Lung microvascular endothelial cell (primary cell): ENCODE measurements around the gene DCDC2. TPM values are rescaled to one million over a fixed set of nuclear protein-coding genes. Genes with fewer than 3 reads are reported as not detected.
"Not testable (repeated sequence)": the region's sequence is repeated elsewhere in the genome, so short reads cannot be mapped to it uniquely, and the experiment has no call there.

Experiments
- DNase-seq, 2 donors: peaks; one replicate each; pipeline versions ENCODE4 v3.0.0 to v3.0.0-alpha.2; 2010; ENCODE audit warnings: low read depth in 2 of 2
- total RNA-seq: library from RNA; depleted of rRNA; stranded (reverse); fragments of >200 nt; gene quantifications from 2 replicates; pipeline ENCODE4 v1.2.1, GENCODE V29; 2014

Gene DCDC2
- total RNA-seq, 1 donor from 2014 or later = not detected

DNA sequence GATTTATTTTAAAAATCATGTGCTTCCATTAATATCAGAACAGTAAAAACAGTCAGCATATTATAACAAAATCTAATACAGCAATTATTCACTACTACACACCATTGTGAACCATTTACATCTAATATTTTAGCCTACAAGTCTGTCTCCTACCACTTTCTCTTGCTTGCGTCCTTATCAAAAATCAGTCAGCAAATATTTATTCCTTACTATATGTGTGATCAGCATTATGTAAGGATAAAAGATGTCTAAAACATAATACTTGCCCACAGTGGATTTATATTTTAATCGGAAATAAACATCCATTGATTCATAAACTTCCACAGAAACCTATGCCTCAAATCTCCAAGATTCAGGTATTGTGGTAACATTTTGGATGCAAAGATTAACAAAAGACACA, 132.0 kb downstream of the DCDC2 start:
- no peak for DNase-seq

DNA sequence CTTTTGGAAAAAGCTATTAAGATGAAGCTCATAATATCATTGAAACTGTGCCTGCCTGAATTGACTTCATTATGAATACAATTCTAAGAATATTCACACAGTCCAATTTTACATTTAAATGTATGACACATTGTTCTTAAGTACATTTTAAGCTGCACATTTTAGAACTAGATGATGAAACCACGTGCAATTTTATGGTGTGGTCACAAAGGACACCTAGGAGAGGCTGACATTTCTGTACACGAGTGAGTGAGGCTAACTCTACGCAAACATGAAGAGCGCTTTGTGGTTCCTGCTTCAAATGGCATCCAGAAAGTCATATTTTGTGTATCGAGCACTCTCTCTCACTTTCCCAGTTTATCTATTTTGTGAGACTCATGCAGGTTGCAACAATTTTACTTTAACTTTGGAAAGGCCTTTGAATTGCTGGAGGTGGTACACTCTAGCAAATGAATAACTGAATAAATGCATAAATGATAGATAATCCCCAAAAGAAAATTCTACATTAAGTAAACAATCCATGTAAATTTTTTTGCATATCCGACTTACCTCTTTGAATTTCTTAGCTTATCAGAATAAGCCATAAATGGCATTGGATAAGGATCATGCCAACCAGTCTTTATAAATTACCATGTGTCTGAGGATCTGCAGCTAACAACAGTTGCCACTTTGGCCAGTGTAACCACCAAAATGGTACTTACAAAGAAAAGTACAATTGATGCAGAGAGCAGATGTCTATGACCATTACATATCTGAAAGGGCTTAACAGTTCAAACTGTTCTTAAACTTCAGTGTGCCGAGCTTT, 134.5 kb downstream of the DCDC2 start:
- no peak for DNase-seq

DNA sequence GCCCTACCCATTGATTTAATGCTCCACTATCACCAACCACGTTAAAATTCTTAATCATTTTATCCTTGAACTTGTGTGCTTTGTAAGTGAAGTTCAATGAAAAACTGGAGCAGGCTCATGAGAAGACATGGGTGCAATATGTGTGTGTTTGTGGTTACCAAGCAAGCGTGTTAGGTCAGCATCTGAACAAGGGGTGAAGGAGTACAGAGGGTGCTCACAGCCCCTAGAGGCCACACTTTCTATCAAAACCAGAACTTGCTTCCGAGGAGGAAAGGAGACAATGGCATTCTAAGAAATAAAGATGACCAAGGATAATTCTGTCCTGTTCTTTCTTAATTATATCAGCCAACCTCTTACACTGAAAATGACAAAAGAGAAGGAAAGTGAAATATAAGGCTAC, 138.2 kb downstream of the DCDC2 start:
- DNase-seq = no peak

DNA sequence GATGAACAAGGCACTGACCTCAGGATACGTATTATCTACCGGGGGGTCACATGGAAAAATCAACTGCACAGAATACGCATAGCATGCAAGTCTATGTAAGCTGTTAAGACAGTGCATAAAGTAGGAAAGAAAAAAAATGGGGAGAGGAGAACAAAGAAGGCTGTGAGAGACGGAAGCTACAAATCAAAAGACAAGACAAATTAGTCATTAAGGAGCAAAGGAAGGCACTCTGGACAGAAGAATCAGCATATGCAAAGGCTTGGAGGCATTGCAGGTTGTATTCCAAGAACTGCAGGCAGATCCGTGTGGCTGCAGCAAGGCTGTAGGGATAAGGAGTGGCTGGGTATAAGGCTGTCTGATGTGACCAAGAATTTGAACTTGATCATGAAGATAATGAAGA, 142.9 kb downstream of the DCDC2 start:
- DNase-seq = no peak

DNA sequence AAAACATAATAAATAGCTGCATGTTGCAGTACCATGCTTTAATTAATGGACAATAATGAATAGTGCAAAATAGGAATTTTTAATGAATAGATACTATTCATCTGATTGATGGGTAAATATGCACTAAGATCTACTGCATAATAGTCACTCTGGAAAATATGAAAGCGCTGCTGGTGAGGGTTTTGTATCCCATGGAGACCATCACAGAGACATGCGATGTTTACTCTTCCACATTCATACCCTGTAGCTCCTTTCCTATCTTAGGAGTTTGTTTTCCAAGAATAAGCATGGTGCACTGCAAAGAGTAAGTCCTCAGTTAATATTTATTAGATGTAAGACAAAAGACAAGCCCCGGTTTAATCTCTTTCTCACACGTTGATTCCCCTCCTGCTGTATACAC, 150.4 kb downstream of the DCDC2 start:
- DNase-seq = no peak

DNA sequence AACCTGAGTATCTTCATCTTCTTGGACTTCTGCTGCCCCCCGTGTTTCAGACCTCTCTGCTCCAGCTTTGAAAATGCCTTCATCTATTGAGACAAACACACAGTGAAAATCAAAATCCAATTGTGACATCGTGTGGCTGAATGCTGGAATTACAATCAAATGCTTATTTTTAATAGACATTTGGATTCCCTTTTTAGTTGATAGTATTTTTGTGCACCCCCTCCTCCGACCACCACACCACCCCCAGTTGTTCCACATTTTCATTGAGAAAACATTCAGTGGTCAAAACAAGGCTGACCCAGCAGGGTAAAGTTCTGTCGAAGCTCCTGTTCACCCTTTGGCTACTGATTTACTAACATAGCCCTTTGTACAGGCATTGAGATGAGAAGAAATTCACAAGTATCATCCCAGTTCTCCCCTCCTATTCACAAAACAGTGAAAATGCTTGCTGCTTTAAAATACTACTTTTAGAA, 152.8 kb downstream of the DCDC2 start:
- DNase-seq = peak; percentile 47 to 63

DNA sequence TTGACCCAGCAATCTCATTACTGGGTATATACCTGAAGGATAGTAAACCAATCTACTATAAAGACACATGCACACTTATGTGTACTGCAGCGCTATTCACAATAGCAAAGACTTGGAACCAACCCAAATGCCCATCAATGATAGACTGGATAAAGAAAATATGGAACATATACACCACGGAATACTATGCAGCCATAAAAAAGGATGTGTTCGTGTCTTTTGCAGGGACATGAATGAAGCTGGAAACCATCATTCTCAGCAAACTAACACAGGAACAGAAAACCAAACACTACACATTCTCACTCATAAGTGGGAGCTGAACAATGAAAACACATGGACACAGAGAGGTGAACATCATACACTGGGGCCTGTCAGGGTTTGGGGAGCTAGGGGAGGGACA, 153.7 kb downstream of the DCDC2 start:
- not testable (repeated sequence) for DNase-seq

DNA sequence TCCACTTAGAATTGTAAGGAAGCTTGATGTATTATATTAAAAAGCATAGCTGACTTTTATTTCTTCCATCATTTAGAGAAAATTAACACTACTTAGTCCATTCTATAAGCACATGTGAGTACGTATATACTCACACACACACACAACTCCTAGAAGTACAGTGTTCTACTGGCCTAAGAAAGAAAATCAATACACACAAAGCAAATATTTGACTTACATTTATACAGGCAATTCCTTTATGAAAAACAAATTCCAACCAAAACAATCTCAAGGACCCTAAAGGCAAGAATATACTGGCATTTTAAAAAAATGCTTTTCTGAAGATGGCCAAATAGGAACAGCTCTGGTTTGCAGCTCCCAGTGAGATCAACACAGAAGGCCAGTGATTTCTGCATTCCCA, 160.0 kb downstream of the DCDC2 start:
- no peak for DNase-seq

DNA sequence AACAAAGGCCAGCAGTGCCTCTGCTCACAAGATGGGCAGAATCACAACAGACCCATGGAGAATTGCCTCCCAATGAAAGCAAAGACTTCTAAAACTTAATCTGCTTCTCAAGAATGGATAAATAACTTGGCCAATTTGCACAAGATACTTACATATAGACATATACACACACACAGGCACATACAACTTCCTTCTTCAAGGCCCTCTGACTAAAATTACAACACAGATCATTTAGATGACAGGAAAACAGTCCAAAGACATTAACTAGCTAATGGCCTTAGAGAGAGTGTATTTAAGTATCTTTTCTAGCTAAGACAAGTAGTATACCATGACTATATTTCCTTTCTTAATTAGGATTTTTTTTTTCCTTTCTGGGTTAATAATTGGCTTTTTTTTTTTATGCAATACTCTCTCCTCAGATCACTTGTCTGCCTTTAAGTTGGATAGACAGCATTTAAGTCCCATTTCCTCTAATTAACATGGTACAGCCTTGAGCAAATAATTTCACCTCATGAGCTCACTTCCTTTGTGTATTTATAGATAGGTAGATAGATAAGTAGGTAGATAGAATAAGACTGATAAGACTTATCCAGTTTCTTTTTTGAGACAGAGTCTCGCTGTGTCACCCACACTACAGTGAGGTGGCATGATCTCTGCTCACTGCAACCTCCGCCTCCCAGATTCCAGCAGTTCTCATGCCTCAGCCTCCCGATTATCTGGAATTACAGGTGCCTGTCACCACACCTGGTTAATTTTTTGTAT, 161.8 kb downstream of the DCDC2 start:
- no peak for DNase-seq

DNA sequence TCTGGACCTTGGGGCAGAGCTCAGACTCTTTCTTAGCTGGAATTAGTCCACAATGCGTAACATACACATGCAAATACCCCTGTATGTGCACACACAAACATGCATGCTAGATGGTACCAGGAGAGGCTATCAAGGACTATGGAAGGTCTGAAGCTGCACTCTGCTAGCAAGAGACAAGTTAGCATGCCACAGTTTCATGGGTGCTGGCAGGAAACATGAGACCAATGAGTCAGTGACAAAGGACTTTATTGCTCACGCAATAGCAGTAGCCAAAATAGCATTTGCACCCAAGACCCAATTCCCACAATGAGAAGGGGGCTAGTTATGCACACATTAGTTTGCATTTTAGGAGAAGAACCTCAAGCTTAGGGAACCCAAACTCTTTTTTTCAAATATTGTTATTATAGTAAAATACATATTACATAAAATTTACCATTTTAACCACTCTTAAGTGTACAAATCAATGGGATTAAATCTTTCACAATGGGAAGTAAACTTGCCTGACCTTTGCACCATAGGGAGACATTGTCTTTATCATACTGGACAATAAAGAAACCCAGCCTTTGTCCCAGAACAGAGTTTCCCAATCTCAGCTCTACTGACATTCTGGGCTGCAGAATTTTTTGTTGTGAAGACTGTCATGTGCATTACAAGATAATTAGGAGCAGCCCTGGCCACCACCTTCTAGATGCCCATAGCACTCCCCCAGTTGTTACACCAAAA, 162.7 kb downstream of the DCDC2 start:
- DNase-seq = no peak

DNA sequence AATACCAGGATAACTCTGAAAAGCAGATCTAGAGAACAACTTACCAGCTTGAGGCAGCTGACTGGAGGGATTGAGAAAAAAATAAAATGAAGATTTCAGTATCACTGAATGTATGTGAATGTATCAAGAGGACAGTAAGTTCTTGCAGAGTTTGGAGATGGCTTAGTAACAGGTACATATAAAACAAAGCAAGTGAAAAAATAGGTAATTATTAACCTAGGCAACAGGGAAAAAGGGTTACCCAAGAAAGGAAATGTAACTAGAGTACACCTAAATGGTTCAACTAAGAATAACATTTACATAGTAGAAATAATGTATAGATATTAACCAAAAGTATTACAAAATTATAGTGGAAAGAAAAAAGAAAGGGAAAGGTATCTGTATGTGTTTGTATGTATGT, 164.5 kb downstream of the DCDC2 start:
- DNase-seq = no peak

DNA sequence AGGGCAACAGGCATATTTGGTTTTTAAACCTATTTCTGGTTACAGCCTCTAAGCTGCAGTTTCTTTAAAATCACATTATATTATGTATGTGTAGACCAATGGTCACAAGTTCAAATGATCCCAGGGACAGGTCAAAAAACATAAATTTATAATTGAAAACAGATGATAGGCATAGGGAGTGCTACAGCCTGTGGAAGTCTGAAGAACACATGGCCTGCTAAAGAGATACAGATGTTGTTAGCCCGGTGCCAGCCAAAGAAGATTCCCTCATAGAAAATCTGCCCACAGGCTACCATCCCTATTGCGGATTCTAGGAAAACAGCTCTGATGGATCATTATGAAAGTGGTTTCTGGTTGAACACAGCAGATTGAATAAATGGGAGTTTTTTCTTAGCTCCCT, 166.5 kb downstream of the DCDC2 start:
- DNase-seq = no peak

DNA sequence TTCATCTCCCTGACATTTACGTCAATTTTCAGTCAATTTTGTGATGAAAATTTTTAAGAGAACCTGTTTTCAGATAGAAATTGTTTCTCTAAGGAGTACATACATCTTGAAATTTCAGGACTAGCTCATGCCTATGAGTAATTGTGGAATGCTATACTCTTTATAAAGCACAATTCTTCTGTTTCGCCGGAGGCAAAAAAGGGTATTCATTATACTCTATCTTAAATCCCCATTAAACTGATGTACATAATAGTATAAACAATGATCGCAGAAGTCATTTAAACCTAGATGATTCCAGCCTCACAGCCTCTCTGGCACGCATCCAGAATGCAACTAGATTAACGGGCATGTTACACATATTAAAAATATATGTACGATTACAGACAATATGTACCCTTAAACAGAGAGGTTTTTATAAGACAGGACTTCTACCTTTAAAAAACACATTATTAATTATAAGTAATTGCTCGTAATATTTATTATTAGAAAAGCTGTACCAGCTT, 169.2 kb downstream of the DCDC2 start:
- no peak for DNase-seq

DNA sequence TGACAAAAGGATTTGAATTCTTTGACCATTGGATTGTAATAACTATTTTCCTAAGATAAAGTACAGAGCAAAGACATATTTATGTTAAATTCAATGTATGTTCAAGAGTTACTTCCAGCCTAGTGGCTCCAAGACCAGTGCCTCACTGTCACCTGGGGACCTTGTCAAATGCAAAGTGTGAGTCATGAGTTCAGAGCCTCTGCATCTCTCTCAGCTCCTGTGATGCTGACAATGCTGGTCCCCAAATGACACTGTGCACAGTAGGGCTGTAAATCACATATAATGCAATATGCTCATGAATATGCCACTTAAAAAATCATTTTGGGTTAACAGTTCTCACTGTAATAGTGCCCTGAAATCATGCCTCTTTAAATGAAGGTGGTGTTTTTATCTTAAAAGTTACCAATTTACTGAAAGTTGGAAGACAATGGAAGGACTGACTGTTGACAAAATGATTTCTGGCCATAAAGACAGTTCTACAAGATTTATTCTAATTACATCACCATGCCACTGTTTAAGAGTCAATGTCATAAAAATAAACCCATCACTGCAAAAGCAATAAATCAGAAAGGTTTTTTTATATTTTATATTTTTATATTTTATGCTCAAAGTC, 169.8 kb downstream of the DCDC2 start:
- DNase-seq = no peak

DNA sequence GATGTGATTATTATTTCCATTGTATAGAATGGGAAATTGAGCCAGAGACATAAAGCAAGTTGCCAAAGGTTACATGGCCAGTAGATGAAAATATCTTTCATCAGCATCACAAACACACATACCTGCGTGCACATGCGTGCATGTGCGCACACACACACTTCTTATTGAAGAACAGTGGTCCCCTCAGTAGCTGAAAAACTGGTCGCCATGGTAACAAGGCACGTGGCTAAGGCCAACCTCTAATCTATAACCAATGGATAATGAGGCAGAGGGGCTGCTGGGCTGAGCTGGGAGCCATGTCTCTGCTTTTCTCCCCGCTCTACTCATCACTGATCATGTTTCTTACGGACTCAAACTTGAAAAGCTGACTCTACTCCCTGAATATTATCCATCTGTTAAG, 171.5 kb downstream of the DCDC2 start:
- no peak for DNase-seq

DNA sequence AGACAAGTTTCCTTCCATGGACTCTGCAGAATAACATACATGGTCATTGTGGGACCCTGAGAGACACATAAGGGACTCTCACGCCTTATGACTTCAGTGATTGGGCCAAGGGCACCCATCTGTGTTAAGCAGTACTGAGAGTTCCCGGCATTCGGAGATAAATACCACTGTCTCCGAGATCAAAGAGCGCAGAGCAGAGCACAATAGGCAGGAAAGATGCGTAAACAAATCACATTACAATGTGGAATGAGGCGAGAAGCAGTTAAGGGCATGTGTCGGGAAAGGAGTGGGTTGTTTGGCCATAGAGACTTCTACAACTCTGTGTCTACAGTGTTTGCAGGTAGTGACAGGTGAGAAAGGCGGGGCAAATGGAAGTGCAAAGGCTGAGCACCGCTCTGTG, 174.3 kb downstream of the DCDC2 start:
- no peak for DNase-seq

DNA sequence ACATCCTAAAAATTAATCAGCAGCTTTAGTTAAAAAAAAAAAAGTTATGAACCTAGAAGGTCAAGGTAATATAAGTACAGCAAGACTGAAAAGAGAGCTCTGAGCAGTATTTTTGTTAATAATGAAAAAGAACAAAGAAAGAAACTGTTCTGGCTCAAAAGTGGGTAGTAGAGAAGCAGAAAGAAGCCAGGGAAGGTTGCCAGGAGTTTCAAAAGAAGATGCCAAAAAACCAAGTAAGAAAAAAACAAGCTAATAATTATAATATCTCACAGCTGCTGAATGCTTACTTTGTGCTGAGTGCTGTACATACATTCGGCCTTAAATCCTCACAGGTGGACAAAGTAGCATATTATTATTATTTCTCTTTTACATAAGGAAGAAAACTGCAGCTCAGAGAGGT, 200.0 kb downstream of the DCDC2 start:
- no peak for DNase-seq

DNA sequence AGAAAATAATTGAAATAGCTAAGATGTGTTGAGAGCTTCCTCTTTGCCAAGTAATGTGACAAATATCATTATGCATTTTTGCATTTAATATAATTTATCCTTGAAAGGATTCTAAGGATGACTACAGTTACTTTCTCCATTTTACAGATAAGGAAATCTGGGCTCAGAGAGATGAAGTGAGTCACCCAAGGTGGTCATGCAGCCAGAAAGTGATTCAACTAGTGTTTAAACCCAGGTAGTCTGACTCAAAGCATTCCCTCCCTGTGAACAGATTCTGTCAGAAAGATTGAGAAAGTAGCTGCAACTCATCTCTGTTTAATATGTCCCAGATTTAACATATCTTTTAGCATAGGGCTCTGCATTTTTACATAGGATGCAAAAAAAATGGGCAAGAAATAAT, 203.7 kb downstream of the DCDC2 start:
- DNase-seq = no peak

DNA sequence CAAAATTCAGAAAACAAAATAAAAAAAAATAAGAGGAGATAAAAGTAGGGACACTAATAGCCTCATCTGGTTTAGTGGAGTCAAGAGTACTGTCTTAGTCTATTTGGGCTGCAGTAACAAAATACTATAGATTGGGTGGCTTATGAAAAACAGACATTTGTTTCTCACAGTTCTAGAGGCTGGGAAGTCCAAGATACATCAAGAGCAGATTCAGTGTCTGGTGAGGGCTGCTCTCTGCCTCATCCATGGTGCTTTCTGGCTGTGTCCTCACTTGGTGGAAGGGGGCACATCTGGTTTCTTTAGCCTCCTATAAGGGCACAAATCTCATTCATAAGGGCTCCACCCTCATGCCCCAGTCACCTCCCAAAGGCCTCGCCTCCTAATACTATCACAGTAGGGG, 205.8 kb downstream of the DCDC2 start:
- DNase-seq = no peak

DNA sequence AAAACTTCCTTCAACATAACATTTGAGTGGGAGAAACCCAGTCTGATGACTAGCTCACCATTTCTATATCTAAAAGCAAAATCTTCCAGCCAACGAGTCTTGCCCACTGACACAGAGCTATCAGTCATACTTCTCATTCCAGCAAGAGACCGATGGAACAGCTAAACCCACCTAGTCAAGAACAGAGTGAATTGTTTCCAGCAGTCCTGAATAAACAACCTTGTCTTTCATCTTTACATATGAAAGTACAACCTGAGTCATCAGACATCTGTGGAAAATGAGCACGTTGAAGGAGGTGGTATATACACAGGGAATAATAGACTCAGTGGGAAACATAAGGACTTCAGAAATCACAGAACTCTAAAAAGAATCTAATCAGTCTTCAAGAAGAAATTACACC, 208.0 kb downstream of the DCDC2 start:
- DNase-seq = no peak

DNA sequence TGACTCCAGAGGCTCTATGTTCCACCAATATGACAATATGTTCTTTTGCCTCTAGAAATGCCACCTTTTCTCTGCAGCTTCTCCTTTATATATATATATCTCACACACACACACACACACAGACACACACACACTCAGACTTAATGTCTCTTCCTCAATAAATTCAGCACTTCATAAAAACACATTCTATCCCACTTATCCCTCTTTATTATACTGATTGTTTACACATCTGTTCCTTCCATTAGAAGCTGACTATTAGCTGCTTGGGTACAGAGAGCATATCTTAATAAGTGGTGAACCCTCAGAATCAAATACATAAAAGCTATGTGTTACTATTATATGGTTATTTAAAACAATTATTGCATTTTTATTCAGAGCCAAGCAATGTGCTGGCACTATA, 208.6 kb downstream of the DCDC2 start:
- no peak for DNase-seq

DNA sequence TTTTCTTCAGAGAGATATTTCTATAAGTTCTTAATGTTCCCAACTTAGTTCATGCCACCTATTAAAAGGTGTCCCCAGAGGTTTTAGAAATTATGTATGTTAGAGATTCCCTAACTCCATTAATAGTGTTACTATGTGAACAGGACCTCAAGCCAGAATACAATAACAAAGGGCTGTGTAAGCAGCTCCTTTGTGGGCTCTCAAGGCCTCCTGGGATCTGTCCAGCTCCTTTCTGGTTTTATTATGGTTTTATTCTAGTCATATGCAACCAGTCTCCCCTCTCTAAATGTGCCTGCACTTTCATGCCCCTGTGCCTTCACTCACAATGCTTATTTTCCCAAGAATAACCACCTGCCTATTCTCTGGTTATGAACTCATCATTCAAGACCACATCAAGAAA, 209.2 kb downstream of the DCDC2 start:
- no peak for DNase-seq
